HG03558 (cell line): ENCODE data around the gene ACR.

Experiments used
- ATAC-seq: cut with Tn5 transposase; IDR thresholded peaks from one replicate; pipeline ENCODE4 v1.9.1; 2021; ENCODE audit warnings: moderate number of reproducible peaks; ENCODE audit not compliant: unreplicated experiment; ENCODE audit errors: extremely low read depth

ACR gene

DNA sequence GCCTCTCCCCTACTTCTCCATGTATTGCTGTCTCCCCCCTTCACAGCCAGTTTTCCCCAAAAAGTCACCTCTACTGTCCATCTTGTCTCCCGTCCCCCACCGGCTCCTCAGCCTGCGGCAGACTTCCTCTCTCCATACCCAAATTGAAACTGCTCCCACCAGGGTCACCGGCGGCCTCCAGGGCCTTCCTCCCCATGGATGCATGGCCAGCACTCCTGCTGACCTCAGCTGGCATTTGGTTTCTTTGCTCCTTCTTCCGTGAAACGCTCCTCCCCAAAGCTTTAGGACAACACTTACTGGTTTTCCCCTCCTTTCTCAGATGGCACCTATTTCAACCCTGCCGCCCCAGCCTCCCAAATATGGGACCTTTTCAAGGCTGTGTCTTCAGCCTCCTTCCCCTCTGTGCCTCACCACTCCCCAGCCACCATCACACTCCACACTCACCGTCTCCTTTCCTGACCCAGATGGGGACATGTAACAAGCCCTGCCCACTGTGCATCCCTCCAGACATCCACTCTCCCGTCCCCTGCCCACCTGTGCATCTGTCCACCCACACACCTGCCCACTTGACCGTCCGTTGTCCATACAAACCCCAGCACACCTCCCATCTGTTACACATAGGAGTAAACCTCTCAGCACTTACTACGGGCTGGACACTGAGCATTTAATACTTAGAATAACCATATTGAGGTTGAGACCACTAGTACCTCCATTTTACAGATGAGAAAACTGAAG is 21.5 kb upstream of the ACR start:
- no peak for ATAC-seq

DNA sequence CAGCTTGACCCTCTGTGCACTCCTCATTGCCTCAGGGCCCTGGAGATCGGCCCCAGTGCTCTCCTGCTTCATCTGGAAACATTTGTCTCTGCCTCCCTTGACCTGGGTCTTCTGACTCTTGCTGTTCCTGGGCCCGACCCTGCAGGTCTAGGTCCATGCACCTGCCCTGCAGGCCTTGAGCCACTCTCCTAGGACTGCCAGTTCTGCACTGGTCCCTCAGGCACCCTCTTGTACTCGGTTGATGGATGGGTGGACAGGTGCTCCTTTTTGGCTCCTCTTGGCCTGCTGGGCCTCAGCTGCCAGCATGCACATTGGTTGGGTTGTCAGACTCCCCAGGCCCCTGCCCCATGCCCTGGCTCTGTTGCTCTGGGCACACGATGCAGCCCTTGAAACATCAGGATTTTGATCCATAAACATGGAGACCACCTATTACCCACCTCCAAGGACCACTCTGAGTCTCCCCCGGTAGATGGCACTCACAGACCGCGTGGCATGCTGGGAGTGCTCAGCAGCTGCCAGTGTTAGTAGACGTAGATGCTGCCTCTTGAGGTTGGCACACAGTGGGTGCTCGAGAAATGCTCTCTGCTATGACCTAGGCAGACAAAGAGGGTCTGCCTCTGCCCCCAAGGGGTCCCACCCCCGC is 20.2 kb upstream of the ACR start:
- ATAC-seq, result no peak

GRCh38 chr22:50718352-50718709 is 19.7 kb upstream of the ACR start:
- no peak for ATAC-seq

GRCh38 chr22:50719814-50720300 is 18.1 kb upstream of the ACR start:
- ATAC-seq, result no peak

- no peak for ATAC-seq
These were observed 17.4 kb upstream of the ACR start for GRCh38 chr22:50720301-50721256.

GRCh38 chr22:50721257-50721844 is 16.7 kb upstream of the ACR start:
- no peak for ATAC-seq

DNA sequence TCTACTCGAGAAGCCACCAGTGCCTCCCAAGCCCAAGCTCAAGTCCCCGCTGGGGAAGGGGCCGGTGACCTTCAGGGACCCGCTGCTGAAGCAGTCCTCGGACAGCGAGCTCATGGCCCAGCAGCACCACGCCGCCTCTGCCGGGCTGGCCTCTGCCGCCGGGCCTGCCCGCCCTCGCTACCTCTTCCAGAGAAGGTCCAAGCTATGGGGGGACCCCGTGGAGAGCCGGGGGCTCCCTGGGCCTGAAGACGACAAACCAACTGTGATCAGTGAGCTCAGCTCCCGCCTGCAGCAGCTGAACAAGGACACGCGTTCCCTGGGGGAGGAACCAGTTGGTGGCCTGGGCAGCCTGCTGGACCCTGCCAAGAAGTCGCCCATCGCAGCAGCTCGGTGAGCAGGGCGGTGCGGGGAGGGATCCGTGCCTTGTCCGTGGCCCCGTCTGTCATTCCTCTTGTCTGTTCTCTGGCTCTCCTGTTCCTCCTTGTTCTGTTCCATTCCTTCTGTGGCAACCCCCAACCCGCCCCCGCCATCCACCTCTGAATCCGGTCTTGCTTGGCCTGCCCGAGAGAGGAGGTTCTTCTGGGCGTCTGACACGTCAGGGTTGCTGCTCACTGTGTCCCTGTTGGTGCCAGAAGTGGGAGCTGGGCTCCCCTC is 15.8 kb upstream of the ACR start:
- ATAC-seq, result no peak

DNA sequence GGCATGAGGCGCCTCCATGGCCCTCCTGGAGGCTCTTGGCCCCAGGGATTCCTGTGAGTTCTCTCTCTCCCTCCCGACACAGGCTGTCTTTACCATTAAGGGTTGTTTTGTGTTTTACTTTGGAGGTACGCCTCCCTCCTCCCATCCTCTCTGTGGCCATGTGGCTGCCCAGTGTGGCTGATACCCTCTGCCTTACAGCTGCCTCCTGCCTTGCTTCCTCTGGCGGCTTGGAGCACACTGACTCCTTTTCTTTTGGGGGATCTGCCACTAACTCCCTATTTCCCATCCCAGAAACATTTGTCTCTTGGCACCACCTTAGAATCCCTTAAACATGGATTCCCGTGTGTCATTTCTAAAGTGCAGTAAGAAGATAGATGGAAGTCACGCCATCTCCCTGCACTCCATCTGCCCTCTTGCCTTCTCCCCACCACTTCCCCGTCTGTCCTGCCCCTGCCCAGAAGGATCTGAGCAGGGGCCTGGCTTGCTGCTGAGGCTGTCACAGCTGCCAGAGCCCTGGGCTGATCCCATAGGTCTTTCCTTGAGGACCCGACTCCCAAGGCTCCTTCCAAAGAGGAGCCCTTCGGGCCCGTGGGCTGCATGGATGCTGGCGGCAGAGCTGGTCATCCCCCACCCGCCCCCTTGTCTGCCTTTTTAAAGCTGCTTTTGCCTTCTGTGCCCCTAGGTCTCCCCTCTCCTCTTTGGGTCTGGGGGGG is 15.1 kb upstream of the ACR start:
- ATAC-seq, result no peak

DNA sequence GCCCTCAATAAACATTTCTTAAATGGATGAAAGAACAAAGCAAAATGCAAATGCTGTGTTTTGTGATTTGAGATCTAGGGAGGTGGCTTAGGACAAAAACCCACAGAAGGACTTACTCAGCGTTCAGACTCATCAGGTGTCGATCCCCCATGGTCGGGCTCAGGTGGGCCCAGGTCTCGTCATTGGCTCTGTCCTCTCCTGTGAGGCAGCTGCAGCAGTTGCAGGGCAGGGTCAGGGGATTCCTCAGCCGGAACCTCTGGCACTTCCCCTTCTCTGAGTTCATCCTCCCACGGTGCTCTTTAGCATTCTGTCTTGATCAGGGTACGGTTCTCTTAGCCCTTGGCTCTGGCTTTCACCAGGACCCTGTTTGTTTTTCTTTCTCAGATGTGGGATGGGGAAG is 14.0 kb upstream of the ACR start:
- no peak for ATAC-seq

GRCh38 chr22:50724616-50725015 is 13.4 kb upstream of the ACR start:
- ATAC-seq, result no peak

DNA sequence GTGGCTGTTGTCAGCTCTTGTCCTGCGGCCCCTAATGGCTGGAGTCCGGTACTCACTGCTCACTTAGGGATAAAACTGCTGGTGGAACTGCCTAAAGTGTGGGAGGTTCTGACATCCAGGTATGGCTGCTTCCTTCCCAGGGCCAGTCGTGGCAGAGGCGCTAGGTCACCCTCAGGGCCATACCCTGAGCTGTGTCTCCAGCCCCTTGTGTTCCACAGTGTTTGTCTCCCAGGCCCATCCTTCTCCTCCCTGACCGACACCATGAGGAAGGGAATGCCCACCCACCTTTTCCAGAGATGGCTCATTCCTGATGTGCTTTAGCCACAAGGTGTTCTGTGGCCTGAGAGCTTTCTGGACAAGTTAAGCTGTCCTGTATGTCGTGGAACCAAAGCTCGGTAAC is 12.4 kb upstream of the ACR start:
- no peak for ATAC-seq

- ATAC-seq, result no peak
These were observed 11.2 kb upstream of the ACR start for GRCh38 chr22:50726643-50727340.

GRCh38 chr22:50727678-50728522 is 10.1 kb upstream of the ACR start:
- ATAC-seq, result no peak

- no peak for ATAC-seq
These were observed 9.5 kb upstream of the ACR start for GRCh38 chr22:50728523-50728931.

GRCh38 chr22:50729391-50730012 is 8.5 kb upstream of the ACR start:
- ATAC-seq, result no peak

GRCh38 chr22:50730013-50730891 is 7.8 kb upstream of the ACR start:
- no peak for ATAC-seq
